AG09309 (cell line): Measurements from ENCODE around the gene CWC27.

Experiments used
- DNase-seq: peaks from one replicate; pipeline ENCODE4 v3.0.0-alpha.2; 2010; ENCODE audit warnings: low read depth
- H3K4me3 ChIP-seq: 2 replicates; pipeline ENCODE4 v1.5.1; 2011; ENCODE audit warnings: mild to moderate bottlenecking, low read depth, low read length, moderate library complexity; ENCODE audit not compliant: control insufficient read depth
- CTCF ChIP-seq: IDR thresholded peaks from 2 replicates; pipeline ENCODE4 v1.5.1; 2011; ENCODE audit warnings: mild to moderate bottlenecking, low read depth, low read length, inconsistent platforms; ENCODE audit not compliant: insufficient read depth, control insufficient read depth; ENCODE audit errors: missing control alignments

Gene CWC27

GRCh38 chr5:64746446-64746845 lies 22.3 kb upstream of the CWC27 start:
- no peak for TF ChIP-seq CTCF
- no peak overlapping the region for H3K4me3 ChIP-seq

GRCh38 chr5:64749385-64749784 lies 19.3 kb upstream of the CWC27 start:
- DNase-seq, result no peak
- no peak for TF ChIP-seq CTCF
- no peak overlapping the region for H3K4me3 ChIP-seq

More at GRCh38 chr5:64746446-64746845, 22.3 kb upstream of the CWC27 start:
- DNase-seq, result no peak

- DNase-seq, result no peak
- no peak for TF ChIP-seq CTCF
- no peak overlapping the region for H3K4me3 ChIP-seq
These were observed 14.7 kb upstream of the CWC27 start for GRCh38 chr5:64754066-64754465.

- no peak overlapping the region for H3K4me3 ChIP-seq
- TF ChIP-seq CTCF, result no peak
- no peak for DNase-seq
These were observed 9.8 kb upstream of the CWC27 start for GRCh38 chr5:64758901-64759300.

- DNase-seq, result no peak
- no peak for TF ChIP-seq CTCF
- H3K4me3 ChIP-seq, result no peak overlapping the region
These were observed 8.6 kb upstream of the CWC27 start for GRCh38 chr5:64759960-64760660.

GRCh38 chr5:64763948-64764503 lies 4.7 kb upstream of the CWC27 start:
- no peak for TF ChIP-seq CTCF
- H3K4me3 ChIP-seq, result no peak overlapping the region
- no peak for DNase-seq
